Ammon's horn (tissue), 1 donor: ENCODE results near the gene UBE2M.
"Not testable (repeated sequence)": the region's sequence is repeated elsewhere in the genome, so short reads cannot be mapped to it uniquely, and the experiment has no call there.

Source experiments
- DNase-seq: peaks from one replicate; pipeline ENCODE4 v3.0.0-alpha.2; 2016; ENCODE audit warnings: low spot score

UBE2M gene

GRCh38 chr19:58539169-58539559, 19.2 kb downstream of the UBE2M start:
- DNase-seq = not testable (repeated sequence)

- no peak for DNase-seq
These were observed 19.9 kb downstream of the UBE2M start for GRCh38 chr19:58538257-58539168.

DNA sequence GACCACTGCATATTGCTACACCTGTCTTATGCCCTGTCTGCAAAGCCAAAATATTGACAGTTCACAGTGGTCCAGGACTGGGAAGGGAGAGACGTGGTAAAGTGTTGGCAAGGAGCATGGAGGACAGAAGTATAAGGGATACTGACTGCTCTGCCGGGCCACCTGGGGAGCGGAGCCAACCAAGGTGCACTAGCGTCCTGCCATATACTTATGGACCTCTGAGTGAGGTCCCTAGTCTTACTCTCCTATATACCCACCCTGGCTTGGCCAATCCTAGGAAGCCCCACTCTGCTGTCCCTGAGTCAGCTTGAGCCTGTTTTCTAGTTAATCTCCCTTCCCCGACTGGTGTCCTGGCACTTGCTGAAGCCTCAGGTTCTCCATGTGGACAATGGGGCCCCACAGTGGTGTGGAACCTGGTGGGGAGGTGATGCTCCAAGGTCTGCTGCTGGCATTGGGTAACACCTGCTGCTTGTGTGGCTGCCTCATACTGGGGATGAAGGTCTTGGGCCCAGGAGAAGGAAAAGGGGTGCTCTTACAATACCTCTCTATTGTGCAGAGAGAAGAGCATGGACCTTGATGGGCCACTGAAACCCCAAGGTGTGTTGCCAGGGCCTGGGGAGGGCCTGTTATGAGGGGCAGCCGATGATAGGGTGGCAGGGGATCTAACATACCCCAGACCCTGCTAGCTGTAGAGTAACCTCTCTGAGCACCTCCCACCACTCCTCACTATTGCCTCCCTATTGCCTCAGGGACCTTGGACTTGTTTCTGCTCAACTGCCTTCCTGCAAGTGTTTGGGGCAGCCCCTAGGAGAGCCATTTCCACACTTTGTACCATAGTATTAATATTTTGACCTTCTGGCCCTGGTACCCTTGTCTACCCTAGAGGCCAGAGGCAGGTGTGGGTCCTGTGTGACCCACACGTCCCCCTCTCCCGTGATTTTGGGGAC, 21.3 kb downstream of the UBE2M start:
- DNase-seq = no peak

DNA sequence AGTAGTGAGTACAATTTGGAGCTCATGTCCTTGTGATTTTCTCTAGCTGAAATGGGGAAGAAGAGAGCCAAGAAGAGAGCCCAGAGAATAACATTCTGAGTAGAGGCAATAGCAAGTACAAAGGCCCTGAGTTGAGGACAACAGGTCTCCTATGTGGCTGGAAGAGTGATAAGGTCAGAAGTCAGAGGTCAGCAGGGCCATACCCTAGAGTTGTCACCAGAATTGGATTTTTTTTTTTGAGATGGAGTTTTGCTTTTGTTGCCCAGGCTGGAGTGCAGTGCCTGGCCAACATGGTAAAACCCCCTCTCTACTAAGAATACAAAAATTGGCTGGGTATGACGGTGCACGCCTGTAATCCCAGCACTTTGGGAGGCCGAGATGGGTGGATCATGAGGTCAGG, 22.6 kb downstream of the UBE2M start:
- DNase-seq = no peak

DNA sequence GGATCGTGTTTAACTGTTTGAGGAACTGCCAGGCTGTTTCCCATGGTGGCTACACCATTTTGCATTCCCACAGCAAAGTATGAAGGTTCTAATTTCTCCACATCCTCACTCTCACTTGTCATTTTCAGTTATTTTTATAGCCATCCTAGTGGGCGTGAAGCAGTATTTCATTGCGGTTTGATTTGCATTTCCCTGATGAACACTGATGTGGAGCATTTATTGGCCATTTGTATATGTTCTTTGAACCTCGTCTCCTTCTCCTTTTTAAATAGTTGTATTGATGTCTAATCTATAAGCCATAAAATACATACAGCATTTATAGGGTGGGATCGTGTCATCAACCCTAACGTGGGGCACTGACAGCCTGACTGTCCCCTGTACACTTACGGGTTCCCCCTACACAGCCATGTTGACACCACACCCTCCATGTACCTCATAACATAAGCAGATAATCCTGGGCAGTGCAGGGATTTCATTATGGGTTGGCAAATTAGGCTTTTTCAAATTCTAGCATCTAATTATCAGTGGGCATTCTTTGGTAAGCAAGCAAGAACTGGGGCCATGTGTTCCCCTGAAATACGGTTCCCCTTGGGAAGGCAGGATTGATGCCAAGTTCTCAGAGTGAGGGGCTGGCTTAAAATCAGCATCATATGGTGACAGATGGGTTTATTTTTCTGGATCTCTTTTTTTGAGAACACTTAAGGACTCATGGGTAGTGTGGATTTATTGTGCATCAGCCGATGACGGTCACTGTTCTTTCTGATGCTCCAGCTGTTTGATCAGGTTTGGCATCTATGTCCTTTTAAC, 27.2 kb downstream of the UBE2M start:
- DNase-seq = no peak

GRCh38 chr19:58529405-58529804, 29.0 kb downstream of the UBE2M start:
- DNase-seq = no peak

DNA sequence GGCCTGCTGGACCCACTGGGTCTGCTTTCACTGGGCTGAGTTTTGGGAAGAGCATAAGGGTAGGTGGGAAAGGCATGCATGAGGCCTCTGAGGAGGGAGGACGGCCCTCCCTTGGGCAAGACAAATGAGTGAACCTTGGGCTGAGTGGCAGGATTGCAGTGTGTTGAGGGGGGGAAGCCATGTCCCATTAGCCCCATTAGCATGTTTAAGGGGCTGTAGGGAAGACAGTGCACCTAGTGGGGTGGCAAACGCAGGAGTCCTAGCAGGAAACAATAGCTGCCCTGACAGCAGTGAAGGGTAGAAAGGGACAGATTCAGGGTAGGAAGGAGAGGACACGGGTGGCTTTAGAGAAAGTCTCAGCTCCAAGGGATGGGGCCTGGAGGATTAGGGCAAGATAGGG, 35.7 kb downstream of the UBE2M start:
- DNase-seq = no peak

DNA sequence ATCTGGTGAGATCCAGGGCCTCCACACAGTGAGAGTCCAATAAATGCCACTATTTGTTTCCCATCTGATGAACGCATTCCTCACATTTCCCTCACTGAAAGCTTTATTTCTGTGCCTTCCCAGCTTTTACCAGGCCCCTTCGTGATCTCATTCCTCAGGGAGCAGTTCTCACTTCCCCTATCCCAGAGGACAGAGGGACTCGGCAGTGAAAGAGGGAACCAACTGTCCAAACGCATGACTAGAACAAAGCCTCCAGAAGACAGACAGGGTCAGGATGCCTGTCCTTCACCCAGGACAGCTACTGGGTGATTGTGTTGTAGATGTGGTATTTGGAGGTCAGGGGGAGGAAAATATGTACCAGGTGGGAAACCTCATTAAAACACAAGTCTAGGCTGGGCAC, 36.8 kb downstream of the UBE2M start:
- DNase-seq = no peak

- DNase-seq = no peak
These were observed 38.2 kb downstream of the UBE2M start for GRCh38 chr19:58520257-58520599.

- peak; percentile 97 for DNase-seq
These were observed 38.8 kb downstream of the UBE2M start, which contains the start of gene ZBTB45 for GRCh38 chr19:58519355-58520256. Gene ZBTB45, minus strand, starts transcription at chr19:58519810. Its CDS starts 2,137 bp downstream, at chr19:58517673.

- peak; percentile 65 for DNase-seq
These were observed 39.4 kb downstream of the UBE2M start for GRCh38 chr19:58519087-58519354.

DNA sequence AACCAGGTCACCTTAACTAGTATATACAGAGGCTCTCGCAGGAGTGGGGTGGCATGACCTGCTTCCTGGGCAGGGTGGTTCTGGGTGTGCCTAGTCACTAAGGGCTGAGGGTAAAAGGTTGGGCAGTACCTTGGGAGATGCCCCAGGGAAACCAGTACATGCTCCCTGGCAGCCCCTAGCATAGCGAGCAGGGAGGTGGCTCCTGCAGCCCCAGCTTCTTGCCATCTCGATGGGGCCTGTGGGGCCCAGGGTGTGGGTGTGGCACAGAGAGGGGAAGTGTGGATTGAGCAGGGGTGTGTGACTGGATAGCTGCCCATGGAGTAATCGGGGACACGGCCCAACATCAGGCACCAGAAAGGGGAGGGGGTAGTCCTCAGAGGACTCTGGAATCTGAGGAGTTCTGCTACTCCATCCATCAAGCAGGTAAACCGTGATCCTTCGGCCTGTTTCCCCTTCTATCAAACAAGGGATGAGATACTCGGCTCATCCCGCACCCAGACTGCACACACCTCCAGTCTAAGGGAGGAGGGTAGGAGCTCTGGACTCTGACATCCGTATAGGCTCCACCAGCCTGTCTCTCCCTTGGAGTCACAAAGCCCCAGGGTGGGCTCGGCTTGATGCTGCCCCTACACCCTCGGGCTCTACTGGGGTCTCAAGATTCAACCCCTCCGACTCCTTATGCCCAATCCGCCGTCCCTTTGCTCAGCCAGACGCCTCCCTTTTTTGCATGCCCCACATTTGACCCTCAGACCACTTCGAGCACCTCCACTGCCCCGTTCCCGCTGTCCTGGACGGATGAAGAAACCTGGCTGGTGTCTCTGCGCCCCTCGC, 39.9 kb downstream of the UBE2M start:
- DNase-seq = no peak

- DNase-seq = no peak
These were observed 41.2 kb downstream of the UBE2M start for GRCh38 chr19:58516964-58517833.

DNA sequence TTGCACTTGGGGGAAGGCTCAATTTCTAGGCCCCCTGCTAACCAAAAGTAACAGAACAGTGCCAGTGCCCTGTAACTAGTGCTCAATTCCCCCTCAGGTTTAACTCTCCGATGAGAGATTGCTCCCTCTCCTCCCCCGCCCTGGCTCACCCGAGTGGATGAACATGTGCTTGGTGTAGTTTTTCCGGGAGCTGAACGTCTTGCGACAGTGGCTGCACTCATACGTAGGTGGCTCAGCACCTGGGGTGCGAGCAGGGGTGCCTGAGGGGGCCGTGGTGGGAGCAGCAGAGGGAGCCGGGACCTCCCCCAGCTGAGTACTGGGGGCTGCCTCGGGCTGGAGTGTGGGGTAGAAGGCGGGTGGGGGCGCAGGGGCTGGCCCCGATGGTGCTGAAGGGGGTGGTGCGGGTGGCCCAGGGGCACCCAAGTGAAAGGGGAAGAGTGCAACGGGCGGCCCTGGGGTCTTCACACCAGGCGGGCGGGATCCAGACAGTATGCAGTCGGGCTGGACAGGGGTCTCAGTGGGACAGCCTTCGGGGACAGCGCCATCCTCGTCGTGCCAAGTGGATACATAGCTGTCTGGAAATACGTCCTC, 42.1 kb downstream of the UBE2M start:
- DNase-seq = no peak

GRCh38 chr19:58515259-58515658, 43.2 kb downstream of the UBE2M start:
- DNase-seq = no peak

- no peak for DNase-seq
These were observed 43.8 kb downstream of the UBE2M start for GRCh38 chr19:58514564-58515022.

GRCh38 chr19:58513694-58514563, 44.5 kb downstream of the UBE2M start:
- peak; percentile 88 for DNase-seq

GRCh38 chr19:58513213-58513693, 45.2 kb downstream of the UBE2M start:
- no peak for DNase-seq
